Gastrocnemius medialis (tissue), 4 donors: ENCODE results near the gene PRKCH.

Experiments
- POLR2A ChIP-seq, 2 donors: fragments of 450-650 bp; IDR thresholded peaks; one replicate each; pipeline ENCODE4 v1.6.1; 2017; ENCODE audit warnings: antibody characterized with exemption in 2 of 2, mild to moderate bottlenecking in 2 of 2, moderate library complexity in 2 of 2
- TF ChIP-seq, protein P1 (sequence below), 5 experiments: fragments of 450-650 bp in 3 of 5; fragments of 200-600 bp in 2 of 5; sonication (generic) in 2 of 5; IDR thresholded peaks in 4 of 5; conservative IDR thresholded peaks in 1 of 5; 1 replicate in 4 of 5; 2 replicates in 1 of 5; pipeline ENCODE4 v1.5.1; 2016 to 2019; ENCODE audit warnings: antibody characterized with exemption in 5 of 5, mild to moderate bottlenecking in 3 of 5, moderate library complexity in 3 of 5

GRCh38 chr14:61453103-61453767 is 131.9 kb downstream of the PRKCH start:
- TF ChIP-seq, protein P1, sequence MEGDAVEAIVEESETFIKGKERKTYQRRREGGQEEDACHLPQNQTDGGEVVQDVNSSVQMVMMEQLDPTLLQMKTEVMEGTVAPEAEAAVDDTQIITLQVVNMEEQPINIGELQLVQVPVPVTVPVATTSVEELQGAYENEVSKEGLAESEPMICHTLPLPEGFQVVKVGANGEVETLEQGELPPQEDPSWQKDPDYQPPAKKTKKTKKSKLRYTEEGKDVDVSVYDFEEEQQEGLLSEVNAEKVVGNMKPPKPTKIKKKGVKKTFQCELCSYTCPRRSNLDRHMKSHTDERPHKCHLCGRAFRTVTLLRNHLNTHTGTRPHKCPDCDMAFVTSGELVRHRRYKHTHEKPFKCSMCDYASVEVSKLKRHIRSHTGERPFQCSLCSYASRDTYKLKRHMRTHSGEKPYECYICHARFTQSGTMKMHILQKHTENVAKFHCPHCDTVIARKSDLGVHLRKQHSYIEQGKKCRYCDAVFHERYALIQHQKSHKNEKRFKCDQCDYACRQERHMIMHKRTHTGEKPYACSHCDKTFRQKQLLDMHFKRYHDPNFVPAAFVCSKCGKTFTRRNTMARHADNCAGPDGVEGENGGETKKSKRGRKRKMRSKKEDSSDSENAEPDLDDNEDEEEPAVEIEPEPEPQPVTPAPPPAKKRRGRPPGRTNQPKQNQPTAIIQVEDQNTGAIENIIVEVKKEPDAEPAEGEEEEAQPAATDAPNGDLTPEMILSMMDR (IDR thresholded peaks at IDR 0.05 in 4 of 5, conservative IDR thresholded peaks at IDR 0.05 in 1 of 5), result no peak
- TF ChIP-seq POLR2A (IDR thresholded peaks at IDR 0.05), result no peak
